ENCODE results near the gene TSSK2. TPM values are rescaled to one million over a fixed set of nuclear protein-coding genes. Genes with fewer than 3 reads are reported as not detected.

Gene TSSK2
- total RNA-seq = not detected in 2 replicates

GRCh38 chr22:19130959-19131684 is at the start of gene TSSK2:
TSS of gene TSSK2 (plus strand) at chr22:19131308. CDS start at chr22:19131400, 92 bp downstream.

GRCh38 chr22:19122143-19122751 is 8.9 kb upstream of the TSSK2 start, which contains the start of gene DGCR2:
TSS of gene DGCR2 (minus strand) at chr22:19122412. CDS start at chr22:19122206, 206 bp downstream.

GRCh38 chr22:19149991-19150390 is 18.9 kb downstream of the TSSK2 start, which contains the start of gene GSC2:
TSS of gene GSC2 (minus strand) at chr22:19150292. CDS start at chr22:19150283, 9 bp downstream.

GRCh38 chr22:19178657-19179496 is 47.8 kb downstream of the TSSK2 start, which contains the start of gene SLC25A1:
TSS of gene SLC25A1 (minus strand) at chr22:19178736. CDS start at chr22:19178673, 63 bp downstream.

Other genes starting within 250 kb of the TSSK2 start
- gene DGCR6, start 225.0 kb upstream of the TSSK2 start, total RNA-seq = 0.71 and 1.3 TPM in 2 replicates
- gene PRODH, start 195.0 kb upstream of the TSSK2 start, total RNA-seq = under 0.01 and 0.18 TPM in 2 replicates
- 35.1 and 44.9 TPM in 2 replicates for gene DGCR2, start 8.9 kb upstream of the TSSK2 start, total RNA-seq
- 5.8 and 6.3 TPM in 2 replicates for gene ESS2, start 13.3 kb downstream of the TSSK2 start, total RNA-seq
- gene GSC2, start 19.0 kb downstream of the TSSK2 start, total RNA-seq = not detected in 2 replicates
- gene SLC25A1, start 47.4 kb downstream of the TSSK2 start, total RNA-seq = 85.5 and 94.9 TPM in 2 replicates
- gene CLTCL1, start 160.4 kb downstream of the TSSK2 start, total RNA-seq = 7.0 and 7.8 TPM in 2 replicates